ENCODE measurements around the gene RHOA.
"Not testable (repeated sequence)": the region's sequence is repeated elsewhere in the genome, so short reads cannot be mapped to it uniquely, and the experiment has no call there.

The RHOA gene

GRCh38 chr3:49358217-49358883 is 53.4 kb downstream of the RHOA start, which contains the start of gene GPX1:
GPX1 (minus strand) TSS chr3:49358353; CDS start chr3:49358278, 75 bp downstream.
- peak within 1 kb of the TSS; percentile 87 for H3K4me3 Mint-ChIP-seq
- H3K36me3 Mint-ChIP-seq = peaks cover 52% of the 10 kb centered on the region
- no peaks in the 10 kb centered on the region for H3K9me3 Mint-ChIP-seq
- peak; percentile 95 for ATAC-seq
- no peaks in the 10 kb centered on the region for H3K27me3 Mint-ChIP-seq
- peaks cover 36% of the 10 kb centered on the region for H3K4me1 Mint-ChIP-seq
- peak within 1 kb of the TSS; percentile 93 for H3K27ac Mint-ChIP-seq

DNA sequence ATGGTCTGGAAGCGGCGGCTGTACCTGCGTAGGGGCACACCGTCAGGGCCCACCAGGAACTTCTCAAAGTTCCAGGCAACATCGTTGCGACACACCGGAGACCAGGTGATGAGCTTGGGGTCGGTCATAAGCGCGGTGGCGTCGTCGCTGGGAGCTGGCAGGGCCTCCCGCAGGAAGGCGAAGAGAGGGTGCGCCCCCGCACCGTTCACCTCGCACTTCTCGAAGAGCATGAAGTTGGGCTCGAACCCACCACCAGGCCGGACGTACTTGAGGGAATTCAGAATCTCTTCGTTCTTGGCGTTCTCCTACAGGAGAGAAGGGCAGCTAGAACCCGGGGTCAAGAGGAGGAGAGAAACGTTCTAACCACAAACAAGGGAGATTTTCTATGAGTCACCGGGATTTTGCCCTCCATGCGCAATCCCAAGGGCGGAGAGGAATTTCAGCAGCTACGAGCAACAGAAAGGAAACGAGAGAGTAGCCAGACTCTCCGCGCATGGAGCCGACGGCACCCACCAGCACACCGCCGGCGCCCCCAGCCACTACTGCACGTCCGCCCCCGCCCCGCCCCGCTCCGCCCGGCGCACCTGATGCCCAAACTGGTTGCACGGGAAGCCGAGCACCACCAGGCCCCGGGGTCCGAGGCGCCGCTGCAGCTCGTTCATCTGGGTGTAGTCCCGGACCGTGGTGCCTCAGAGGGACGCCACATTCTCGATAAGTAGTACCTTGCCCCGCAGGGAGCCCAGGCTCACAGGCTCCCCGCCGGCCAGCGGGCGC is 54.1 kb downstream of the RHOA start:
- ATAC-seq = peak; percentile 69

GRCh38 chr3:49357095-49357442 is 54.7 kb downstream of the RHOA start:
- ATAC-seq = peak; percentile 25
- H3K9me3 Mint-ChIP-seq, H3K27me3 Mint-ChIP-seq: not testable (repeated sequence)
- Mint-ChIP-seq H3K27ac (peak overlapping the region; percentile 93), H3K4me3 (peak overlapping the region; percentile 87), H3K36me3 (peaks cover 41% of the 10 kb centered on the region), H3K4me1 (peaks cover 47% of the 10 kb centered on the region)

More for the DNA sequence above, 54.1 kb downstream of the RHOA start:
- H3K9me3 Mint-ChIP-seq, H3K27me3 Mint-ChIP-seq: not testable (repeated sequence)
- Mint-ChIP-seq H3K4me1 (peaks cover 43% of the 10 kb centered on the region), H3K4me3 (peak overlapping the region; percentile 87), H3K27ac (peak overlapping the region; percentile 93), H3K36me3 (peaks cover 47% of the 10 kb centered on the region)

DNA sequence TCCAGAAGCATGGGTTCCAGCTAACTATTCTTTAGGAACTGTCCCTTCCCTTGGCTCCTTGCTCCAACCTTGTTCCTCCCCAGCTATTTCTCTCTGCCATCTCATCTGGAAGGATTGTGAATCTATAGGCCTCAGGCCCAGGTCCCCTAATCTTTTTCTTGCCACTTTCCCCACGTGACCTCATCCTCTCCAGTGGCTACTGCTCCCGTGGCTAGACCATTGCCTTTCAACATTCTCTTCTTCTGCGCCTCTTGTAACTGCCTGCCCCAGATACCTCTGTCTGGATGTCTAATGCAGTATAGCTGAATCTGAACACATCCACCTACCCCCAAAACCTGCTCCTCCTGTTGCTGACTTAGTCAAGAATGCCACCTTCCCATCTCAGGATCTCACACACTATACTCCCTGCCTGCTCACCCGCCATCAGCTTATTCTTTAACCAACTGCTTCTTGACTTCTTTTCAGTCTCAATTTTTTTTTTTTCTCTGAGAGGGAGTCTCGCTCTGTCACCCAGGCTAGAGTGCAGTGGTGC is 58.8 kb downstream of the RHOA start:
- Mint-ChIP-seq H3K9me3 (no peaks in the 10 kb centered on the region), H3K4me1 (peaks cover 44% of the 10 kb centered on the region), H3K36me3 (peaks cover 16% of the 10 kb centered on the region), H3K27me3 (no peaks in the 10 kb centered on the region), H3K27ac (no peak overlapping the region), H3K4me3 (no peak overlapping the region)
- no peak for ATAC-seq

GRCh38 chr3:49352281-49352680 is 59.5 kb downstream of the RHOA start:
- Mint-ChIP-seq H3K4me3 (no peak overlapping the region), H3K36me3 (peaks cover 11% of the 10 kb centered on the region), H3K27me3 (no peaks in the 10 kb centered on the region), H3K27ac (peak overlapping the region; percentile 55), H3K4me1 (peaks cover 43% of the 10 kb centered on the region), H3K9me3 (no peaks in the 10 kb centered on the region)
- peak; percentile 4 for ATAC-seq

- Mint-ChIP-seq H3K36me3 (peaks cover 5% of the 10 kb centered on the region), H3K4me1 (peaks cover 42% of the 10 kb centered on the region), H3K27ac (peak overlapping the region; percentile 55), H3K9me3 (no peaks in the 10 kb centered on the region), H3K4me3 (no peak overlapping the region), H3K27me3 (no peaks in the 10 kb centered on the region)
- no peak for ATAC-seq
Measured at GRCh38 chr3:49351521-49352011, 60.2 kb downstream of the RHOA start.

DNA sequence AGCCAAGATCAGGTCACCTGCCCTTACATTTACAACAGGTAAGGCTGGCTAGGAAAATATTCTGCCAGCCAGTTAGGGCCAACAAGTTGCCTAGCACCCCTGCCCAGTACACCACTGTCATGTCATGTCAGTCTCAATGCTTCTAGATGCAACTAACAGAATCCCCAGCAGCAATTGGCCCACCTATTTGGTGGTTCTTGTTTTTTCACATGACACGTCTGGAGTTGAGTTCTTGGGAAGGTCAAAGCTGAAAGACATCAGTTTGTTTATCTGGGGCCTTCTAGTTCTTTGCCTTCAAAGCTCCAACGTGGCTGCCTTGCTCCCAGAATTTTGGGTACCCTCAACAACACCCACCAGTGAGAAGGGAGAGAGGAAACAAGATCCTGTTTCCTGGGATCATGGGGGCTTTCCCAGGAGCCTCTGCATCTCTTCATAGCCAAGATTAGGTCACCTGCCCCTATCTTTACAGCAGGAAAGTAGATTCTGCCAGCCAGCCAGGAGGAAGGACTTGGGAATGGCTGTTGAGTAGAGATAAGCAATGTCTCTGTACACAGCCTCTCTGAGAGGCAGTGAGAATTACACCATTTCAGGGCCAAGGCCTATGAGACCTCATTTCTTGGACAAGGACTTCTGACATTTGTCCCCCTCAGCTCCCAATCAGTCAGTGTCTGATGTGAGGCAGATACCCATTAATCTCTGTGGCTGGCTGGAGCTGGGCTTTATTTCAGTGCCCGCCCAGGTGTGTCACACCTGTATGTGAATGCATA is 62.2 kb downstream of the RHOA start:
- no peak for ATAC-seq
- Mint-ChIP-seq H3K36me3 (no peaks in the 10 kb centered on the region), H3K27me3 (no peaks in the 10 kb centered on the region), H3K9me3 (no peaks in the 10 kb centered on the region), H3K4me3 (no peak overlapping the region), H3K27ac (peak overlapping the region; percentile 38), H3K4me1 (peaks cover 45% of the 10 kb centered on the region)

DNA sequence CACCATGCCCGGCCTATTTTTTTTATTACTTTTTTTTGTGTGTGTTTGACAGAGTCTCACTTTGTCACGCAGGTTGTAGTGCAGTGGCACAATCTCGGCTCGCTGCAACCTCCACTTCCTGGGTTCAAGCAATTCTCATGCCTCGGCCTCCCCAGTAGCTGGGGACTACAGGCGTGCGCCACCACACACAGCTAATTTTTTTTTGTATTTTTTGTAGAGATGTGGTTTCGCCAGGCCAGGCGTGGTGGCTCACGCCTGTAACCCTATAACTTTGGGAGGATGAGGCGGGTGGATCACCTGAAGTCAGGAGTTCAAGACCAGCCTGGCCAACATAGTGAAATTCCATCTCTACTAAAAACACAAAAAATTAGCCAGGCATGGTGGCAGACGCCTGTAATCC is 63.4 kb downstream of the RHOA start:
- not testable (repeated sequence) for ATAC-seq, H3K27me3 Mint-ChIP-seq, H3K9me3 Mint-ChIP-seq, H3K4me3 Mint-ChIP-seq, H3K27ac Mint-ChIP-seq, H3K36me3 Mint-ChIP-seq
- H3K4me1 Mint-ChIP-seq = peaks cover 47% of the 10 kb centered on the region

GRCh38 chr3:49346797-49347251 is 65.0 kb downstream of the RHOA start:
- Mint-ChIP-seq H3K36me3 (no peaks in the 10 kb centered on the region), H3K4me1 (peaks cover 48% of the 10 kb centered on the region), H3K4me3 (no peak overlapping the region), H3K27ac (peak overlapping the region; percentile 98), H3K9me3 (no peaks in the 10 kb centered on the region), H3K27me3 (no peaks in the 10 kb centered on the region)
- ATAC-seq = no peak

GRCh38 chr3:49343163-49343562 is 68.6 kb downstream of the RHOA start:
- no peaks in the 10 kb centered on the region for H3K9me3 Mint-ChIP-seq
- H3K4me3 Mint-ChIP-seq = peak overlapping the region; percentile 36
- peaks cover 11% of the 10 kb centered on the region for H3K36me3 Mint-ChIP-seq
- H3K27ac Mint-ChIP-seq = peak overlapping the region; percentile 99
- no peaks in the 10 kb centered on the region for H3K27me3 Mint-ChIP-seq
- peaks cover 75% of the 10 kb centered on the region for H3K4me1 Mint-ChIP-seq
- no peak for ATAC-seq

DNA sequence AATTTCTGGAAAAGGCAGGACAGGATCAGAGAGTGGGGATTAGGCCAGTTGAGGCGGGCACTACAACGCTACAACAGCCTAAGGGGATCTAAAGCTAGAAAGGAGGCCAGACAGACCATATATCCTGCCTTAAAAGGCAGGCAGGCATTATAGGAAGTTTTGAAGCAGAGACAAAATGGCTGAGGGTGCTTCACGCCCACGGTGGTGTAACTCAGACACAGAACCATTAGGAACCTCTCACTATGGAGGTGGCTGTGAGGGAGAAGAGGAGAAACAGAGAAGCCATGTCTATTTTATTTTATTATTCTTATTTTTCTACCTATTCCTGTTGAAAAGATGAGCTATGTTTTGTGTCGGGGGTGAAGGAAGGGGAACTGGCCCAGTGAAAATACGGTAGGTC is 69.8 kb downstream of the RHOA start:
- Mint-ChIP-seq H3K27me3 (no peaks in the 10 kb centered on the region), H3K9me3 (no peaks in the 10 kb centered on the region), H3K27ac (peak overlapping the region; percentile 99), H3K36me3 (peaks cover 13% of the 10 kb centered on the region), H3K4me1 (peaks cover 75% of the 10 kb centered on the region), H3K4me3 (no peak overlapping the region)
- ATAC-seq = no peak

- H3K27ac Mint-ChIP-seq = peak within 1 kb of the TSS; percentile 99
- peak; percentile 97 for ATAC-seq
- H3K4me1 Mint-ChIP-seq = peaks cover 61% of the 10 kb centered on the region
- peaks cover 19% of the 10 kb centered on the region for H3K36me3 Mint-ChIP-seq
- H3K4me3 Mint-ChIP-seq = peak within 1 kb of the TSS; percentile 99
- no peaks in the 10 kb centered on the region for H3K27me3 Mint-ChIP-seq
- no peaks in the 10 kb centered on the region for H3K9me3 Mint-ChIP-seq
Measured at GRCh38 chr3:49339941-49340800, 71.6 kb downstream of the RHOA start, which contains the start of gene USP4. USP4 (minus strand) TSS chr3:49340053; CDS start chr3:49340024, 29 bp downstream.

DNA sequence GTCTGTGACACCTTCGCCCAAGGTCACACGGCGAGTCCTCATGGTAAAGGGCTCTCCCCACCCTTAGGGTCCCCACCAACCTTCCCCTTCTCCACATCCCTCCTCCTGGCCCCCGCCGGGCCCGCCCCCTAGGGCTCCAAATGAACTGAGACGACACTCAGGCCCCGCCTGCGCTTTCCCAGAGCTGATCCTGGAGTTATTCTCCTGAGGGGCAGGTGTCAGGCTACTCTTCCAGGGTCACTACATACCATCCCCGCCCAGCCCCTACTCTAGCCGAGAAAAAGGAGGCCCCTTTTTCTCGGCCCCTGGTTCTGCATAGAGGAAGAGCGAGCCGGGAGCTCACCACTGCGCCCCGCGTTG is 72.2 kb downstream of the RHOA start:
- Mint-ChIP-seq H3K4me3 (peak overlapping the region; percentile 99), H3K9me3 (no peaks in the 10 kb centered on the region), H3K4me1 (peaks cover 56% of the 10 kb centered on the region), H3K27me3 (no peaks in the 10 kb centered on the region), H3K36me3 (peaks cover 25% of the 10 kb centered on the region), H3K27ac (peak overlapping the region; percentile 99)
- ATAC-seq = no peak

- ATAC-seq = no peak
- H3K9me3 Mint-ChIP-seq = no peaks in the 10 kb centered on the region
- no peak overlapping the region for H3K4me3 Mint-ChIP-seq
- H3K27me3 Mint-ChIP-seq = no peaks in the 10 kb centered on the region
- no peak overlapping the region for H3K27ac Mint-ChIP-seq
- H3K4me1 Mint-ChIP-seq = peaks cover 16% of the 10 kb centered on the region
- peaks cover 36% of the 10 kb centered on the region for H3K36me3 Mint-ChIP-seq
Measured at GRCh38 chr3:49333916-49334633, 77.7 kb downstream of the RHOA start.
